ENCODE measurements around the gene MMP7. TPM values are rescaled to one million over a fixed set of nuclear protein-coding genes. Genes with fewer than 3 reads are reported as not detected.

The MMP7 gene
- total RNA-seq, 1 experiment from 2014 or later = not detected

GRCh38 chr11:102576350-102576749 is 45.8 kb upstream of the MMP7 start:
- no peak overlapping the region for H3K4me3 Mint-ChIP-seq (ENCODE audit: unreplicated experiment)
- H3K4me1 Mint-ChIP-seq (ENCODE audit: low read depth, unreplicated experiment) = peaks cover 5% of the 10 kb centered on the region
- no peaks in the 10 kb centered on the region for H3K9me3 ChIP-seq
- no peaks in the 10 kb centered on the region; the same call in 1 of the 2 replicates for H3K4me1 ChIP-seq
- peaks cover 21% of the 10 kb centered on the region for H3K9me3 Mint-ChIP-seq (ENCODE audit: unreplicated experiment)
- intact Hi-C loops (cut with micrococcal nuclease; ENCODE audit: unreplicated experiment) = no loop called here
- no peak for TF ChIP-seq CTCF (IDR thresholded peaks at IDR 0.05; ENCODE audit: insufficient read depth in 1 of 2, low read depth in 1 of 2, low read length in 1 of 2, severe bottlenecking in 1 of 2, unreplicated experiment in 1 of 2)
- no peak overlapping the region for H3K4me3 ChIP-seq (ENCODE audit: low read depth, low read length)
- no peak for DNase-seq
- no peaks in the 10 kb centered on the region for H3K36me3 Mint-ChIP-seq (ENCODE audit: insufficient read depth, unreplicated experiment)
- no peak overlapping the region for H3K27ac Mint-ChIP-seq (ENCODE audit: unreplicated experiment)
- no peaks in the 10 kb centered on the region for H3K27me3 Mint-ChIP-seq (ENCODE audit: insufficient read depth, unreplicated experiment)
- CTCF ChIA-PET = no interaction called here
- H3K27me3 ChIP-seq (replicated peaks; ENCODE audit: control insufficient read depth, insufficient read depth, low read length) = no peaks in the 10 kb centered on the region; the same call in 1 of the 2 replicates
- POLR2A ChIA-PET = no interaction called here
- no TSS peak for BruUV-seq (replicated peaks)
- H3K36me3 ChIP-seq (ENCODE audit: control insufficient read depth, insufficient read depth, low read length) = no peaks in the 10 kb centered on the region

GRCh38 chr11:102575012-102575411 is 44.5 kb upstream of the MMP7 start:
- ChIA-PET CTCF (no interaction called here), POLR2A (no interaction called here)
- no peaks in the 10 kb centered on the region; the same call in 1 of the 2 replicates for H3K27me3 ChIP-seq (replicated peaks; ENCODE audit: control insufficient read depth, insufficient read depth, low read length)
- no peaks in the 10 kb centered on the region for H3K36me3 ChIP-seq (ENCODE audit: control insufficient read depth, insufficient read depth, low read length)
- Mint-ChIP-seq H3K27ac (ENCODE audit: unreplicated experiment) (no peak overlapping the region), H3K4me3 (ENCODE audit: unreplicated experiment) (no peak overlapping the region), H3K9me3 (ENCODE audit: unreplicated experiment) (peaks cover 22% of the 10 kb centered on the region), H3K4me1 (ENCODE audit: low read depth, unreplicated experiment) (no peaks in the 10 kb centered on the region), H3K27me3 (ENCODE audit: insufficient read depth, unreplicated experiment) (no peaks in the 10 kb centered on the region), H3K36me3 (ENCODE audit: insufficient read depth, unreplicated experiment) (no peaks in the 10 kb centered on the region)
- DNase-seq = no peak
- TF ChIP-seq CTCF (IDR thresholded peaks at IDR 0.05; ENCODE audit: insufficient read depth in 1 of 2, low read depth in 1 of 2, low read length in 1 of 2, severe bottlenecking in 1 of 2, unreplicated experiment in 1 of 2) = no peak
- no peaks in the 10 kb centered on the region for H3K9me3 ChIP-seq
- H3K4me3 ChIP-seq (ENCODE audit: low read depth, low read length) = no peak overlapping the region
- H3K4me1 ChIP-seq = no peaks in the 10 kb centered on the region
- BruUV-seq (replicated peaks) = no TSS peak
- intact Hi-C loops (cut with micrococcal nuclease; ENCODE audit: unreplicated experiment) = no loop called here

GRCh38 chr11:102573851-102574250 is 43.3 kb upstream of the MMP7 start:
- no peaks in the 10 kb centered on the region for H3K4me1 Mint-ChIP-seq (ENCODE audit: low read depth, unreplicated experiment)

More at GRCh38 chr11:102573851-102574250, 43.3 kb upstream of the MMP7 start:
- Mint-ChIP-seq H3K36me3 (ENCODE audit: insufficient read depth, unreplicated experiment) (no peaks in the 10 kb centered on the region), H3K27me3 (ENCODE audit: insufficient read depth, unreplicated experiment) (no peaks in the 10 kb centered on the region), H3K4me3 (ENCODE audit: unreplicated experiment) (no peak overlapping the region), H3K27ac (ENCODE audit: unreplicated experiment) (no peak overlapping the region), H3K9me3 (ENCODE audit: unreplicated experiment) (peaks cover 34% of the 10 kb centered on the region)
- Histone ChIP-seq H3K9me3 (peaks cover under 1% of the 10 kb centered on the region), H3K27me3 (replicated peaks; ENCODE audit: control insufficient read depth, insufficient read depth, low read length) (no peaks in the 10 kb centered on the region; the same call in 1 of the 2 replicates), H3K4me3 (ENCODE audit: low read depth, low read length) (no peak overlapping the region), H3K36me3 (ENCODE audit: control insufficient read depth, insufficient read depth, low read length) (no peaks in the 10 kb centered on the region), H3K4me1 (no peaks in the 10 kb centered on the region)
- ChIA-PET POLR2A (no interaction called here), CTCF (no interaction called here)
- TF ChIP-seq CTCF (IDR thresholded peaks at IDR 0.05; ENCODE audit: insufficient read depth in 1 of 2, low read depth in 1 of 2, low read length in 1 of 2, severe bottlenecking in 1 of 2, unreplicated experiment in 1 of 2) = no peak
- no TSS peak for BruUV-seq (replicated peaks)
- intact Hi-C loops (cut with micrococcal nuclease; ENCODE audit: unreplicated experiment) = no loop called here
- DNase-seq = no peak

Data from Caco-2 (cell line).